ENCODE data around the gene S1PR1. TPM values are rescaled to one million over a fixed set of nuclear protein-coding genes. Genes with fewer than 3 reads are reported as not detected.

Gene S1PR1
- total RNA-seq, 1 experiment from 2014 or later, result 0.86 TPM

GRCh38 chr1:101245246-101245927 is 8.6 kb downstream of the S1PR1 start:
- Mint-ChIP-seq H3K27ac (ENCODE audit: low read depth, unreplicated experiment) (no peak overlapping the region), H3K9me3 (ENCODE audit: unreplicated experiment) (no peaks in the 10 kb centered on the region), H3K36me3 (ENCODE audit: insufficient read depth, unreplicated experiment) (no peaks in the 10 kb centered on the region), H3K4me3 (ENCODE audit: unreplicated experiment) (no peak overlapping the region), H3K27me3 (ENCODE audit: insufficient read depth, unreplicated experiment) (no peaks in the 10 kb centered on the region), H3K4me1 (ENCODE audit: insufficient read depth, unreplicated experiment) (no peaks in the 10 kb centered on the region)
- intact Hi-C loops (cut with micrococcal nuclease), result no loop called here
- BruUV-seq (replicated peaks), result no TSS peak
- ChIA-PET CTCF (interaction anchor here (1.6 to 4.5 kb wide), 3 partner anchors 42 to 326 kb away, joined by 4 to 19 read pairs (median 5); no protein-coding TSS in a partner anchor), POLR2A (no interaction called here)
- DNase-seq (ENCODE audit: unreplicated experiment), result no peak
- TF ChIP-seq CTCF (IDR thresholded peaks at IDR 0.05; ENCODE audit: unreplicated experiment), result no peak

GRCh38 chr1:101247404-101248287 is 10.8 kb downstream of the S1PR1 start:
- TF ChIP-seq CTCF (IDR thresholded peaks at IDR 0.05; ENCODE audit: unreplicated experiment), result no peak
- no peaks in the 10 kb centered on the region for H3K4me1 Mint-ChIP-seq (ENCODE audit: insufficient read depth, unreplicated experiment)
- no peaks in the 10 kb centered on the region for H3K27me3 Mint-ChIP-seq (ENCODE audit: insufficient read depth, unreplicated experiment)
- no peak overlapping the region for H3K4me3 Mint-ChIP-seq (ENCODE audit: unreplicated experiment)
- no peak for DNase-seq (ENCODE audit: unreplicated experiment)
- no peak overlapping the region for H3K27ac Mint-ChIP-seq (ENCODE audit: low read depth, unreplicated experiment)
- no peaks in the 10 kb centered on the region for H3K9me3 Mint-ChIP-seq (ENCODE audit: unreplicated experiment)
- BruUV-seq (replicated peaks), result no TSS peak
- POLR2A ChIA-PET, result no interaction called here
- H3K36me3 Mint-ChIP-seq (ENCODE audit: insufficient read depth, unreplicated experiment), result no peaks in the 10 kb centered on the region
- intact Hi-C loops (cut with micrococcal nuclease), result no loop called here
- CTCF ChIA-PET, result interaction anchor here (0.6 to 4.5 kb wide), 11 partner anchors 9 to 362 kb away, joined by 3 to 19 read pairs (median 4); no protein-coding TSS in a partner anchor

GRCh38 chr1:101250222-101250621 is 13.4 kb downstream of the S1PR1 start:
- Mint-ChIP-seq H3K36me3 (ENCODE audit: insufficient read depth, unreplicated experiment) (no peaks in the 10 kb centered on the region), H3K4me3 (ENCODE audit: unreplicated experiment) (no peak overlapping the region), H3K9me3 (ENCODE audit: unreplicated experiment) (no peaks in the 10 kb centered on the region), H3K4me1 (ENCODE audit: insufficient read depth, unreplicated experiment) (no peaks in the 10 kb centered on the region), H3K27ac (ENCODE audit: low read depth, unreplicated experiment) (no peak overlapping the region), H3K27me3 (ENCODE audit: insufficient read depth, unreplicated experiment) (no peaks in the 10 kb centered on the region)
- ChIA-PET CTCF (interaction anchor here (4.9 to 5.8 kb wide), 2 partner anchors 11 to 38 kb away, joined by 31 to 54 read pairs; no protein-coding TSS in a partner anchor), POLR2A (no interaction called here)
- BruUV-seq (replicated peaks), result no TSS peak
- no peak for TF ChIP-seq CTCF (IDR thresholded peaks at IDR 0.05; ENCODE audit: unreplicated experiment)
- intact Hi-C loops (cut with micrococcal nuclease), result no loop called here
- DNase-seq (ENCODE audit: unreplicated experiment), result no peak

GRCh38 chr1:101250656-101251272 is 13.9 kb downstream of the S1PR1 start:
- no peak for DNase-seq (ENCODE audit: unreplicated experiment)
- Mint-ChIP-seq H3K4me1 (ENCODE audit: insufficient read depth, unreplicated experiment) (no peaks in the 10 kb centered on the region), H3K27ac (ENCODE audit: low read depth, unreplicated experiment) (no peak overlapping the region), H3K27me3 (ENCODE audit: insufficient read depth, unreplicated experiment) (no peaks in the 10 kb centered on the region), H3K36me3 (ENCODE audit: insufficient read depth, unreplicated experiment) (no peaks in the 10 kb centered on the region), H3K9me3 (ENCODE audit: unreplicated experiment) (no peaks in the 10 kb centered on the region), H3K4me3 (ENCODE audit: unreplicated experiment) (no peak overlapping the region)
- no TSS peak for BruUV-seq (replicated peaks)
- ChIA-PET POLR2A (interaction anchor here (1.1 kb wide), 1 partner anchor 11 kb away, joined by 3 read pairs; no protein-coding TSS in a partner anchor), CTCF (interaction anchor here (0.5 to 5.8 kb wide), 5 partner anchors 9 to 259 kb away, joined by 3 to 54 read pairs (median 6); no protein-coding TSS in a partner anchor)
- intact Hi-C loops (cut with micrococcal nuclease), result no loop called here
- TF ChIP-seq CTCF (IDR thresholded peaks at IDR 0.05; ENCODE audit: unreplicated experiment), result no peak

All from MCF 10A (cell line).